ENCODE data around the gene NKAIN2.

Gene NKAIN2

DNA sequence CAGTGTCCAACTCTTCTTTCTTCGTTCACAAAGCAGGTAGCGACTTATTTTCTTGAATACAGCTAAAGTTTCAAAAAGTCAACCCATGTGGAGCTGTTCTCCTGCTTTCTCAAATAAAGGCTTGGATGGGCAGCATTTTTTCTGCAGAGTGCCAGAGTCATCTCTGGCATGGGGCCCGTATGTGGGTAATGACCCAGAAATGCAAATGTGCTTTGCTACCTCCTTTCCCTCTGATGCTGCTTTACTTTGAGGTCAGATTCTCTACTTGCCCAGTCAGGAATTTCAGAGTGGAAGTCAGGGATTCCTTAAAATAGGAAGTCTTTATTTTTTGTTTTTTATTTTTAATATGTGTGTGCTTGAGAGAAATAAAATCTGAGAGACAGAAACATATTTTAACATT is 4.9 kb downstream of the NKAIN2 start:
- DNase-seq (ENCODE audit: low read depth in 2 of 2): no peak

DNA sequence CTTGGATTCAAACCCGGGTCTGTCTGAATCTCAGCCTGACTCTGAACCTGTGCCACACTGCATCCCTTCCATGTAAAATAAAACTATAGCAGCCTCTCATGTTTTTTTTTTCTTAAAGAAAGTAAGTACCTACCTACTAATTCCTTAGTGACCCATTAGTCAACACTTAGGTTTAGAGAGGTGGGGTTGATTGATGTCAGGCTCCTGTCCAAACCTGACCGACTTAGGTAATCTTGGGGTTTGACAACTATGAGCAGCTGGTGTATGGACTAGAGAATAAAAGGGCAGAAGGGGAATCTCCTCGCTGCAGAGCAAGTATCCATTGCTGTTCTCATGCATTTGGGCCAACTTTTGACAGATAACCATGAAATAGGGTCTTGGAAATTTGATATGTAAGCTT is 6.5 kb downstream of the NKAIN2 start:
- no peak for DNase-seq (ENCODE audit: low read depth in 2 of 2)

DNA sequence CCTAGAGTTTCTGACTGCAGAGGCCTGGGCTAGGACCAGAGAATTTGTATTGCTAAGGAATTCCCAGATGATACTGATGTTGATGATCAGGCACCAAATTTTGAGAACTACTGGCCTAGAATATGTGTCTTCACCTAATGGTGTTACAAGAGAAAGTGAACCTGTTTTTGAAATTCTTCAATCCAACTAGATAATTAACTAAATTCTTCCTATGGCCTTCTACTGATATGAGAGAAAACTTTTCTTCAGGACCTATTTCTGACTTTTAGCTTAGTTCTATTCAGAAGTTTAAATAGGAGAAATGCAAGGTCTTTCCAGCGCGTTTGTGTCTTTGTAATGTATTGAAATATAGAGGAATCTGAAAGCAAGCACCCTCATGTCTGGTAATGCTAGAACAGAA is 7.3 kb downstream of the NKAIN2 start:
- DNase-seq (ENCODE audit: low read depth in 2 of 2): no peak

DNA sequence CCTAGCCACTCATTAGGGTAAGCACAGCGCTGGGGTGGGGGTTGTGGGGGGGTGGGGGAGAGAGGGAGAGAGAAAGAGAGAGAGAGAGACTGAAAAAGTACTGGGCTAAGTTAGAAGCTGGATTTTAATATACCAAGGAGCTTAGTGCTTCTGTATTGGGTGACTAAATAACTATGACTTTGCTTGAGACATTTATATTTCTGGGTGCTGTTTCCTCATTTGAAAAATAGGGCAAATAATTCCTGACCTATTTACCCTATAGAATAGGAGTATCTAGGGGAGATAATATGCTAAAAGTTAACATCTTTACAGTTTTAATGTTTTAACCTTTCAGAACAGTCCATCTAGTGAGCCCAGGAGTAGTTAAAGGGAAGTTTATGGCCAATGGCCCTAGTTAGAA is 7.7 kb downstream of the NKAIN2 start:
- DNase-seq (ENCODE audit: low read depth in 2 of 2): no peak

DNA sequence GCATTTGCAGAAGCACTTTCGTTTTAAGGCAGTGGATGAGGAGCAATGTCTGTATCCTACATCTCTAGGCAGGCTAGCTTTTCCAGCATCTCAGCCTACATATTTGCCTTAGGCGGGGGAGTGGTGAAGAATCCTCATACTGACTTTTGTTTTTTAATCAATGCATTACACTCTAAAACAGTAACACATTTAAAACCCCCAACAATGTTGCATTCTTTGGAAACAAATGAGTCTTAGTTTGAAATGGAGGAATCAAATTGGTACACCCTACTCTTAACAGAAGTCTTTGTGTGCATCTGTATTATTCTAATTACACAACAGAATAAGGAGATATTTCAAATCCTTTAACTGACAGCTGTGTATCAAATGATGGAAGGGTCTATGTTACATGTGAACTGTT is 9.0 kb downstream of the NKAIN2 start:
- DNase-seq (ENCODE audit: low read depth in 2 of 2): no peak

DNA sequence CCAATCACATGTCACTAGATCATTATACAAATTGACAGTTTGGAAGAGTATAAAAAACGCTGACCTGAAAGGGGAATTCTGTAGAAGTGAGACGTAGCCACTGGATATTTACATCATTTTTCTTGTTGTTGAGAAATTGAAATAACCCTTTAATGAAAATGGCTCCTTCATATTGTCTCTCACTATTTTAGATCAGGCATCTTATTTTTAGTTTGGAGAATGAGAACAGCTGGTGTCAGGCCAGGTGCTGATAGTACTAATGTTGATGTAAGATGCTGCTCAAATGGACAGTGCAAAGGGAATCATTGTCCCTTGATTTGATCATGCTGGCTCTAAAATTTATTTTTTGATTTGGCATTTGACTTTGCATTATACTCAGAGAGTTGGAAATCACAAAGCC is 17.4 kb downstream of the NKAIN2 start:
- DNase-seq (ENCODE audit: low read depth in 2 of 2): no peak

DNA sequence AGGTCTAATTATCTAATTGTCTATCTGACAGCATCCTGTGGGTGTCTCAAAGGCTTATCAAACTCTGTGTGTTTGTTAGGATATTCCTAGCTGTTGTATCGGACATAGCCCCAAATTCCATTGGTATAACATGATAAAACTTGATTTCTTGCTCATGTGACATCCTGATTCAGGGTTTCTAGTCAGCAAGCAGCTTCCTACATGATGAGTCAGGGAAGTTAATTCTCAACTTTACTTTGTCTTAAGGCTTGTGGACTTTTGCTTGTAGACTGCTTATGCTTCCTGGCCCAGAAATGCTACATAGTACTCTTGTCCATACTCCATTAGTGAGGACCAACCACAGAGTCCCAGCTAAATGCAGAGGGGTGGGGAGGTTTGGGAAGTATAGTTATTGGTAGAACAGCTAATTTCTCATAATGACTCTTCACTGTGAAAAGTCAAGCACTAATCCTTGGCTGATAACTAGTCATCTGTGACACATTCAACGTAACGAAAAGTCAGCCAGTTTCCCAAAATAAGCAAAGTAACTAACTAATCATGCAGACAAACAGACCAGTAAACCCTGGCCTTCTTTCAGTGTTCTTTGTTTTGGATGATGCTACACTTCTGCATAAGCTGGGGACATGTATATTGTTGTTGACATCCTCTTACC is 25.8 kb downstream of the NKAIN2 start:
- no peak for DNase-seq (ENCODE audit: low read depth in 2 of 2)

DNA sequence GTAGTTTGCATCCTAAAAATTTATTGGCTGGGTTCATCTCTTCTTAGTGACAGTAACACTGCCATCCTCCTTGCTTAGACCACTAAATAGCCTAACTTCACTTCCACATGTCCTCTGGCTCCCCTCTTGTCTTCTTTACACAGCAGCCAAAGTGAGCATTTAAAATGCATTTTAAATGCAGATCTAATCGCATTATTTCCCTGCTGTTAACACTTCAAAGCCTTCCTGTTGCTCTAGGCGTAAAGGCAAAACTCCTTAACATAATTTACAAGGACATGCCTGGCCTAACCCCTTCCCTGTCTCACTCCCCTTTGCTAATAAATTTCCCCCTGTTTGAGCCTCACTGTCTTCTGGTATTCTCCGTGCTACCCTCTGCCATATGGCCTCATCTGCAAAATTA is 26.5 kb downstream of the NKAIN2 start:
- DNase-seq (ENCODE audit: low read depth in 2 of 2): no peak

DNA sequence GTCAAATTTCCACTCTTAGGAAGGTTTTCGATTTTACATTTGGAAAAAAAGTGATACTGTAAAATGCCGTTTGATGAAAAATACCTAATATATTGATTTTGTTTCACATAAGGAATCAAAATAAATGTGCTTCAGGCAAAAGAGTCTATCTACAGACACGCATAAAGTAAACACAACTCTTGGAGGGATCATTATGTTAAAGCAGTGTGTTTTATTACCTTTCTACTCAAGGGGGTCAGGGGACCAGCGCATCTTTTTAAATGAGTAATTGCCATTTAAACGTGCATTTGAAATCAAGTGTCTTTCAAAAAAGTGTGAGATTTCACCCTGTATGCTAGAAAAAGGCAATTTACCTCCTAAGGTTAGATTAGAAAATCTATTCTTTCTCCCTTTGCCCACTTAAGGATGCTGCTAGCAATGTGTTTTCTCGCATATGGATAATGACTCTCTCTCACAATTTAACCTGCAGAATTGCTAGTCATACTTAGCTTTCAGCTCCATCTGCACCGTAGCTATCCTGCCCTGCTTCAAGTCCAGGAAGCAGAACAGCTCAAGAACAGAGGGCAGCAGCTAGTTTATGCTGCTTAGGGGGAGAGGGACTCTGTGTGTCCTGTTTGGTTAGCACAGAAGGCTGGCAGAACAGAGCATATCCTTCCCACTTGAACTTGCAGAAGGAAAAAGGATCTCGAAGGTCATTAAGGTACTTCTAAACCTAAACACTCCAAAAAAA is 35.0 kb downstream of the NKAIN2 start:
- no peak for DNase-seq (ENCODE audit: low read depth in 2 of 2)

DNA sequence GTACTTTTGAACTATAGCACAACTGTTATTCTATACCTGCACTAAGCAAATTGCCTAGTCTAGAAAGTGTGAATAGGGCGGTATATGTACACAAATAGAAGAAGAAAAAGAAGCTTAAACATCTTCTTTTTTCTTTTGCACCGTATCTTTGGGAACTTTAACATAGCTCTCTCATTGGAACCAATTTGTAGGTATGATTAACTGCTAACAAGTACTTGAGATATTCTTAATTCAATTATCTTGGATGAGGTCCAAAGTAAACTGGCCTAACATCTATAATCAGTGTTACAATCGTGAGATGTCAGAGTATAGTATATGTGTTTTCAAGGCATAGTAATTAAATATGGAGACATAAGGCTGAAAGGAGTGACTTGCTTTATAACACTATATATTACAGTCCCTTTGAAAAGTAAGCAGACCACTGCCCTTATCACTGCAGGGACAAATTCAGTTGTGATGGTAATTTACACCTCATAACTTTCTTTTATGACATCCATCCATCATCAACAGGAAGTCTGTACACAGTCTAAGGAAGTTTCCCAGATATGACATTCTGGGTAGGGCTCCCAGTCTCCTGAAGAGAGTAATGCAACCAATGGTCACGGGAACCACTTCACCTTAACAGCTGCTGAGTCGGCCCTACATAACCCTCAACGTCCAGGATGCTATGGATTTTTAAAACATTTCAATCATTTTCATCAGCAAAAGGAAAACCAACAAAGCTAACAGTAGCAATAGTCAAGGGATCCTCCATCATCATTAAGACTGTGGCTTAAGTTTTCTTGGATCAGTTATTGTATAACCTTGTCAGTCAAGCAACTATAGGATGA is 37.6 kb downstream of the NKAIN2 start:
- no peak for DNase-seq (ENCODE audit: low read depth in 2 of 2)

DNA sequence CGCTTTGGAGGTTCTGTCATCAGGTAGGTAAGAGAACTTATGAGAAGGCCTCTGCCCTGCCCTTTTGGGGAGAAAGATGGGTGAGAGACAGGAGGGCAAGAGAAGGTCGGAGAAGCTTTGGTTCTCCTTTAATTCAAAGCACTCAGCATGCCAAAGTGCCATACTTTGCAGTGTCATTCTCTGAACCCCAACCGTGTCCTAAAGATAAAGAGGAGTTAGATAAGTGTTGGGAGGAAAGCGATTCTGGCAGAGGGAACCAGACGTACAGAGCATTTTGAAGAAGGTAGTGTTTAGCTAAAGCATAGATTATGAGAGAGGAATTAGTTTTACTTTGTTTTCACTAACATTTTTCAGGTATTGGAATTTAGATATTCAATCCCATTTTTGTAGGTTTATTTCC is 40.3 kb downstream of the NKAIN2 start:
- DNase-seq (ENCODE audit: low read depth in 2 of 2): no peak

DNA sequence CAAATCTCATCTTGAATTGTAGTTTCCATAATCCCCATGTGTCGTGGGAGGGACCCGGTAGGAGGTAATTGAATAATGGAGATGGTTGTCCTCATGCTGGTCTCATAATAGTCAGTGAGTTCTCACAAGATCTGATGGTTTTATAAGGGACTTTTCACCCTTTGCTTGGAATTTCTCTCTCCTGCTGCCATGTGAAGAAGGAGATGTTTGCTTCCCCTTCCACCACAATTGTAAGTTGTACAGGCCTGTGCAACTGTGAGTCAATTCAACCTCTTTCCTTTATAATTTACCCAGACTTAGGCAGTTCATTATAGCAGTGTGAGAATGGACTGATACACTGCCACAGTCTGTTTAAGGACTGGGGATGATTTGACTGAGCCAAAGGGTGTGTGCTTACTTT is 44.7 kb downstream of the NKAIN2 start:
- DNase-seq (ENCODE audit: low read depth in 2 of 2): no peak

DNA sequence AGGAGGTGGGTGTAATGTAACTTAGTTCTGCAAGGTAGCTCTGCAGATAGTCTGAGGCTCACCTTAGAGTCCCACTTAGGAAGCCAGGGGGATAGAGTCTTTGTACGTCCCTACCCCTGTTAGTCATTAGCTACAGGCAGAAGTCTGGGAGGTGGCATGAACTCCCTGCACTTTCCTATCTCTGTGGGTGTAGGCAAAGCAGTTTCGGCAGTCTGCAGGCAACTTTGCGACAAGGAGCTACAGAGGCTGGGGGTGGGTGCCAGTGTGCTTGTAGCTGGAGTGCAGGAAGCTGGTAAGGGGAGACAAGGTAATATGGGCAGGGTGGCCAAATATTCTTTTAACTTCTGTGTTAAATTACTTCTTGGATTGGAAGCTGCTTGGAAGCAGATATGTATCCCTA is 45.7 kb downstream of the NKAIN2 start:
- DNase-seq (ENCODE audit: low read depth in 2 of 2): no peak

DNA sequence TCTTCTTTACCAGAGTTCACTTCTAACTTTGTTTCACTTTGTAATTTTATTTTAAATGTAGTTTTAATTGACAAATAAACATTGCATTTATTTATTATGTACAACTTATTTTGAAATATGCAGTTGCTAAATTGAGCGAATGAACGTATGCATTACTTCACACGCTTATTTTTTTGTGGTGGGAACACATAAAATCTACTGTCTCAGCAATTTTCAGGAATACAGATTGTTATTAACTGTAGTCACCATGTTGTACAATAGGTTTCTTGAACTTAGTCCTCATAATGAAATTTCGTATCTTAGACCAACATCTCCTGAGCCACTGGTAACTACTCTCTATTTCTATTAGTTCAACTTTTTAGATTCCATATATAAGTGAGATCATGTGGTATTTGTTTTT is 46.9 kb downstream of the NKAIN2 start:
- no peak for DNase-seq (ENCODE audit: low read depth in 2 of 2)

DNA sequence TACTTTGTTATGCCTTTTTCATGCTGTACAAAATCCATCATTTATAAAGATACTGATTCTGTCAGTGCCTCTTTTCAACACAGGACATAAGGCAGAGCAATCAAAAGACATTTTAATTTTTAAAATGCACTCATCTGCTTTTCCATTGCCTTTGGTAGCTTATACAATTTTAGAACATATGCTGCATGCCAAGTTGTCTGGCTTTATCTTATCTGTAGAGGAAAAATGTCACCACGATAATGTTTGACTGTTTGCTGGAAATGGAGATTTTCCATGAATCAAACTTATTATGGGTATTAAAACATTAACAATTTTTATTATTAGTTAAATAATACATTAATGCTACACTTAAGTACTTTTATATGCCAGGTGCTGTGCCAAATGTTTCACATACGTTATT is 50.5 kb downstream of the NKAIN2 start:
- DNase-seq (ENCODE audit: low read depth in 2 of 2): no peak

DNA sequence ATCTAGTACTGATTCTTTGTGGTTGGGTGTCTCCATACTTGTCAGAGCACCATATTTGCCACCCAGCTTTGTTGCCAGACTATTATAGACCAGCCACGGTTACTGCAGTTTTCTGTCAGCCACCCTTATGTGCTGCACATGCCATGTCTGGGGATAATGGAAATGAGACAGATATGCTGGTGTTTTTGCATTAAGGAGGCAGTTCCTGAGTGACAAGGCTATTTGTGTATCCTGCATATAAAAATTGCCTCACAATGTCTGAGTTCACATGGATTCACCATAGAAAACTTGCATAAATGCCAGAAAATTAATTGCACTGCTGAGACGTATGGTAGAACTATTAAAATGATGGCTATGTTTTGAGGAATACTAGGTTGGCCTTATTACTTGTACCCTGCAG is 51.8 kb downstream of the NKAIN2 start:
- DNase-seq (ENCODE audit: low read depth in 2 of 2): no peak

DNA sequence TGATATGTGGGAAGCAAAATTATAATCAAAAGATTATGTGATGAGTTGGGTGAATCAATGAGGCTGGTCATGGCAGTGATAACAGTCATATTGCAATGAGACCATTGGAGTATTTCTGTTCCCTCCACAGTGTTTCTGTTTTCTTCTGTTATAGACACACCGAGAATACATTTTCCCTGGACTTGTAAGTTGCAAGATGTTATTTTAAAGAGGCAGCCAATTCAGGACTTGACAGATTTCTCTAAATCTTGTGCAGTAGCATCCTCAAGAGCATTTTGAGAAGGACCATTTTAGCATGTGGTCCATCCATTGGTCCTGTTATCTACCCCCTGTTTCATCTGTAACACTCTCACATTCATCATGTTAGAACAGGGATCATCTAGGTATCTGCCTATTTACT is 55.6 kb downstream of the NKAIN2 start:
- no peak for DNase-seq (ENCODE audit: low read depth in 2 of 2)

DNA sequence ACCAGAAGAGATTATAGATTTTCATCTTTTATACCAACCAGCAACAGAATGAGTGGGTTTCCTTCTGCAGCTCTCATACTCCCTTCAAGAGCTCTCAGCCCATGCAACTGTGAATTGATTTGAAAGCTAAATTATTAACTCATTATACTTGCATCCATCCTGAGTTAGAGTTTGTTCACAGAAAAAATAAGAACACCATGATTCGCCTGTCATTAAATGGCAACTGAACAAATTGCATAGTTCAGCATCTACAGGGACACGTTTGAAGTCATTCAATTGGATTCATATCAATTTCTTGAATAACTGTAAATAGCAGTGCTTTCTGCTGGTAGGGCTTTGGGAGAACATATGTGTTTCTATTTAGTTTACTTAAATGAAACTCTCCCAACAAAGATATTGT is 65.7 kb downstream of the NKAIN2 start:
- DNase-seq (ENCODE audit: low read depth in 2 of 2): no peak

DNA sequence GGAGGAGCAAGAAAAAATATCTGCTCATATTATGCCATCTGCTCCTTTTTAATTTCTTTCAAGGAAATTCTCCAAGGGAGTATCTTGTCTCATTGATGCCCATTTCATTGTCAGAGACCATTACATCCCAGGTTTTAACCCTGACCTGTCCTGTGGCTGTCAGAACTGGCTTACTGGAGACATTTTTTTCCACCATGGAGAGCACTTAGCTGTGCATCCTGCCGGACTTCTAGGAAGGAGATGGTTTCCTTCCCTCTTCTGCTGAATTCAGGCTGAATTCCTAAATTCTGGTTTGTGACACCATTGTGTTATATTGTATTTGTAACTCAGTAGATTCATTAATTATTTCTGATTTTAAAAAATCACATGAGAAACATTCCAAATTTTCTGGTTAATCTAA is 70.3 kb downstream of the NKAIN2 start:
- DNase-seq (ENCODE audit: low read depth in 2 of 2): no peak

DNA sequence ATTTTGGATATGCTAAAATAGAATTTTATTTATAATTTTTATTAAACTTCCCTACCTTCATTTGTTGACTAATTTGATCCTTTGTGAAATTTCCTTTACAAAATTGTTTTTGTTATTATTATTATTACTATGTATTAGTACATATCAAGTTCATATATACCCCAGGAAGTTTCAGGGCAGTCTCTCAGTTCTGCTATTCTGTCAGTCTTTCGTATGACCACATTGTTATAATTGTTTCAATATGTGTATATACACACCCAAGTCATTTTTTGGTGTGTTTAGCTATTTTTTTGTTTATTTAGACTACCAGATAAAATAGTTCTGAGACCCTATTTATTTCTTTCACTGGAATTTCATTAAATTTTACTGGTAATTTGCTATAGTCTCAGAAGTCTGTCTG is 72.1 kb downstream of the NKAIN2 start:
- DNase-seq (ENCODE audit: low read depth in 2 of 2): no peak

DNA sequence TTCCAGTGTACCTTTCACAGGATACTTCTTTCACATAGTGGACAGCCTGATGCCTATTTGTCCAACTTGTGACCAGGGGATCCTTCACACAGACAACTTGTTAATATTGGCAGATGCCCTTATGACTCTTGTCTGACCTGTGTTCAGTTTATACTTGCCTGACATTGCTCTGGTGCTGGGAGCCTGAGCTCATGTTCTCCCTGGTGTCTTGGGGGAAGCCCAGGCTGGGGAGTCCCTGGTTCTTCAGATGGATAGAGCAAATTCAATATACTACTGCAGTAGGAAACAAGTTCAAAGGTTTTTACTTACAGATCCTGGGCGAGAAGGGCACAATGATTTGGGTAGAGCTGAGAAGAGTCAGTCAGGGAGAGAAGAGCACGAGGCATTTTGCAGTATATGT is 76.1 kb downstream of the NKAIN2 start:
- no peak for DNase-seq (ENCODE audit: low read depth in 2 of 2)

DNA sequence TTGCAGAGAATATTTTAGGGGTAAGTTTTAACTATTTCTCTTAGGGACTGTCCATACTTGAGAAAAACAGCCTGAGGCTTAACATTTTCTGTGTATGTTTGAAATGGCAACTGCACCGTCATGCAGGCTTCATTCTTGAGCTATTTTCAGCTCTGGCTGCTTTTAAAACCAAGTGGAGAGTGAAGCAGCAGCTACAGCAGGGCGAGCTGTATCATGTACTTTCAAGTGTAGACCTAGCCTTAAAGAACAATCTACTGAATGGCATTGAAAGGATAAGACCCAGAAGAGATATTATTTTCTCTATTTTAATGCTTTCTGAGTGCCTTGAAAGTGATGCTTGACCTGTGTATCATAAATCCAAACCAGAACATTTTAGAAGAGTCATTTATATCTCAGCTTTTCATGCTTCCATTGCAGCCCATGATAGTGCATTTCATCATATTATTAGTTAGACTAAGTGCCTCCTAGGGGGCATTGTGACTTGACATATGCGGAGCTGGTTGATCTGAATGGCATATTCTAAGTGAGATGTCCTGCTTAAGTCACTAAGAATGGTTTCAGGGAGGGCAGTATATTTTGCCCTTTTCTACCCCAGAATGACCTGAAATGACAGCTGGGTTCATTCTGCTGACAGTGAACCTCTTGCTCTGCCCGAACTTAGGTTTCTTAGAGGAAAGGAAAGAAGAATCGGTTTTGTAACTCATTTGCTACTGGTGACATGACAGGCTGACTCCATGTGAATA is 85.3 kb downstream of the NKAIN2 start:
- no peak for DNase-seq (ENCODE audit: low read depth in 2 of 2)
